ENCODE results near the gene ZNF579.

GRCh38 chr19:55563261-55563690 lies 17.4 kb downstream of the ZNF579 start:
- TF ChIP-seq CTCF (IDR thresholded peaks at IDR 0.05; ENCODE audit: poor library complexity, severe bottlenecking): no peak
- TF ChIP-seq EZH2 (IDR thresholded peaks at IDR 0.05; ENCODE audit: borderline replicate concordance, insufficient read depth, low read length, poor library complexity, severe bottlenecking): no peak
- no peak for TF ChIP-seq POLR2AphosphoS5 (IDR thresholded peaks at IDR 0.05)
- no peak for TF ChIP-seq TAF1 (IDR thresholded peaks at IDR 0.05; ENCODE audit: low read depth)
- TF ChIP-seq, protein P1, sequence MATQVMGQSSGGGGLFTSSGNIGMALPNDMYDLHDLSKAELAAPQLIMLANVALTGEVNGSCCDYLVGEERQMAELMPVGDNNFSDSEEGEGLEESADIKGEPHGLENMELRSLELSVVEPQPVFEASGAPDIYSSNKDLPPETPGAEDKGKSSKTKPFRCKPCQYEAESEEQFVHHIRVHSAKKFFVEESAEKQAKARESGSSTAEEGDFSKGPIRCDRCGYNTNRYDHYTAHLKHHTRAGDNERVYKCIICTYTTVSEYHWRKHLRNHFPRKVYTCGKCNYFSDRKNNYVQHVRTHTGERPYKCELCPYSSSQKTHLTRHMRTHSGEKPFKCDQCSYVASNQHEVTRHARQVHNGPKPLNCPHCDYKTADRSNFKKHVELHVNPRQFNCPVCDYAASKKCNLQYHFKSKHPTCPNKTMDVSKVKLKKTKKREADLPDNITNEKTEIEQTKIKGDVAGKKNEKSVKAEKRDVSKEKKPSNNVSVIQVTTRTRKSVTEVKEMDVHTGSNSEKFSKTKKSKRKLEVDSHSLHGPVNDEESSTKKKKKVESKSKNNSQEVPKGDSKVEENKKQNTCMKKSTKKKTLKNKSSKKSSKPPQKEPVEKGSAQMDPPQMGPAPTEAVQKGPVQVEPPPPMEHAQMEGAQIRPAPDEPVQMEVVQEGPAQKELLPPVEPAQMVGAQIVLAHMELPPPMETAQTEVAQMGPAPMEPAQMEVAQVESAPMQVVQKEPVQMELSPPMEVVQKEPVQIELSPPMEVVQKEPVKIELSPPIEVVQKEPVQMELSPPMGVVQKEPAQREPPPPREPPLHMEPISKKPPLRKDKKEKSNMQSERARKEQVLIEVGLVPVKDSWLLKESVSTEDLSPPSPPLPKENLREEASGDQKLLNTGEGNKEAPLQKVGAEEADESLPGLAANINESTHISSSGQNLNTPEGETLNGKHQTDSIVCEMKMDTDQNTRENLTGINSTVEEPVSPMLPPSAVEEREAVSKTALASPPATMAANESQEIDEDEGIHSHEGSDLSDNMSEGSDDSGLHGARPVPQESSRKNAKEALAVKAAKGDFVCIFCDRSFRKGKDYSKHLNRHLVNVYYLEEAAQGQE (IDR thresholded peaks at IDR 0.05; ENCODE audit: borderline replicate concordance): no peak

All from neural cell (in vitro differentiated cells).